GM18508 (cell line): ENCODE measurements around the gene ARL15.

ENCODE experiments used
- ATAC-seq: cut with Tn5 transposase; IDR thresholded peaks from one replicate; pipeline ENCODE4 v1.9.1; 2021; ENCODE audit warnings: moderate number of reproducible peaks; ENCODE audit not compliant: insufficient read depth, unreplicated experiment

The ARL15 gene

DNA sequence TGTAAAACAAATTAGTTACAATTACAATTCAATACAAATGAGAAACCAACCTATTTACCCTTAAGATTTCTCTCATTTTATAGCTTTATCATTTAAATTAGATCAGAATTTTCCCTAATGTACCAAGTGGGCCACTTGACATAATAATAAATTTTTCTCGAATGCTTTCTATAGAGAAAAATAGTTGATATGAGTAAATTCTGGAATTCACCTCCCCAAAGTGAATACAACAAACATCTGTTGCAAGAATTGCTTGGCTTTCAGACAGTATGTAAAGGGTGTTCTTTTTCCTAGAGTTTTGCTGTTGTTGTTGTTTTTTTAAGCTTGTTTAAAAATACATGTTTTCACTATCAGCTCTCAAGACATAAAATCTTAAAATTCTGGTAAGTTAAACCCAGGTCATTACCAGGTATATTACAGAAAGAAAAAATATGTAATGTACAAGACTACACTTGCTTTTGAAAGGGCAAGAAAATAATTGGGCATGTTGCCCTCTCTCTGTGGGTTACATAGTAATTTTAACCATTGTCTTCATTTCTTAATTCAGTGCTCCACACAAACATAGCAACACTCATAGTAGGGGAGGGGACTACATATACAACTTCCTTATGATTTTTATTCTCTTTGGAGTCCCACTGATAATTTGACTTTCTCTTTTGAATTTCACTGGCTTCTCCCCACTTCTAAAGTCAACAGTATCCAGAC is 200.6 kb downstream of the ARL15 start:
- no peak for ATAC-seq

DNA sequence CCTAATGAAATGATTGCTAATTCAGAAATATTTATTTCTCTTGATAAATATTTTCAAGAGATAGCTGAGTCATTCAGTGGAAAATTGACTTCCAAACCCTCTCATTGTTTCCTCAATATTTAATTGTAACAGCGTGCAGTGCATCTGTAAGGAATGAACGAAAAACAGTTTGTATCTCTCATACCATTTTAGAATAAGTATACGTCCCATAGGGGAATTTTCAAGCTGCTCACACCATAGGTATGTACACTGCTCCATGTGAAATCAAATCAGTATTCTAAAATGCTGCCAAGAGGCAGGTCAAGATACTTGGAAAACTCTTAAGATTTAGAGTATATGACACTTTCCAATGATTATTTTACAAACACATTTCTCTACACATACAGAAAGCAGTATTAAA is 202.2 kb downstream of the ARL15 start:
- no peak for ATAC-seq

DNA sequence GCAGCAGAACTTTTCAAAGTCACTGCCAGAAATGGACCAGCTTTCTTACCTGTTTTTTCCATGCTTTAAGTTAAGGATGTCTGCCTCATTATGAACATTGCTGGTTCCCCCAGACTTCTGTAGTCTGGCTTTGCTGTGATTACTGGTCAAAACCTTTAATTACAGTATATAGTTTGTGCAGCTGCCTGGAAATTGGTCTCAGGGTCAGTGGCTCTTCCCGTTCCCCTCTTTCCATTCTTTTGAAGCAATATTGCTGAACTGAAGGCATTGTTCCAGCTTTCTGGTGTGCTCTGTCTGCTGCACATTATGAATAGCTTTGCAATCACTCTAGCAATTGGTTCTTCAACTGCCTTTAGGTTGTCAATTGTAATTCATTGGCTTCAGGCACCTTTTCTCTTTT is 206.5 kb downstream of the ARL15 start:
- no peak for ATAC-seq

DNA sequence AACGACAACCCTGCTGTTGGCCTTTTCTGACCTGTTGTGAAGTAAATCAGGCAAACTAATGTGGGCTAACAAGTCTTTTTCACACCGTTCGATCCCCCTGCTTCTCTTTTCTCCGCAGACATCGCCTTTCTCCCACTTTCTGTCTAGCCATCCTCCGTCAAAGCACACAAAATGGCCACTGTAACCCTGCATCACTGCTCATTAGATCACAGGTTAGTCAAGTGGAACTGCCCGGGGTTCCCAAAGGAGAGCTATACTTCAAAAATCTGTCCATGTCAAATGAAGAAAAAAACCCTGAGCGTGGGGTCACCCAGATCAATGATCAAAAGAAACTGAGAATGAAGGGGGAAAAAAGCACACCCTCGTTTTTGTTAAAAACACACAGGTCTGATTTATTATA is 212.1 kb downstream of the ARL15 start:
- ATAC-seq = no peak

DNA sequence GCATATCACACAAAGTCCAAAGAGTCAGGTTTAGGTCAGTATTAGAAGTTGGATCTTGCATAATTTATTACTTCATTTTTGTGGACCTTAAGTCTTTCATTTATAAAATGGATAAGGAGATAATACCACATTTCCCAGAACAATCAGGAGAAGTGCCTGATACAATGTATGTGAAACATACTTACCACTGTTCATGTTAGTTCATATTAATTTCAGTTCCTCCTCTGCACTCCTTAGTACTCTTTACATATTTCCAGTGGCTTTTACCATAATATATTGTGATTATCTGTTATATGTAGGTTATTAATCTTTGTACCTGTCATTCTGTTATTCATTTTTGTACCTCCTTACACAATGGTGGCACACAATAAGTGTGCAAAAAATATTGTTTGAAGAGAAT is 214.4 kb downstream of the ARL15 start:
- ATAC-seq = no peak

DNA sequence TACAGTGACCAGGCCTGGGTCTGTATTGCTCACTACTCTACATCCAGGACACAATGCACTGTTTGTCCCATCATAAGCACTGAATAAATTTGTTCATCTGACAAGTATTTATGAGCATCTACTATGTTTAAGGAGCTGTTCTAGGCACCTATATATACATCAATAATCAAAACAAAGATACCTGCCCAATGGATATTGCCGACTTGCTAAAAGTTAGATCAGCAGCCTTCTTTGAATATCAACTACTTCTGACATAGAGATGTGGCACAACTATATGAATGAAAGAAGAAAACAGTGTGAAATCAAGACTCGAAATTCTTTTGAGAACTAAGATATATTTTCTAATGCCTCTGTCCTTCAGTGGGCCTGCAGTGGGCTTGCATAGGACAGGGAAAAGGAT is 215.7 kb downstream of the ARL15 start:
- ATAC-seq = no peak

DNA sequence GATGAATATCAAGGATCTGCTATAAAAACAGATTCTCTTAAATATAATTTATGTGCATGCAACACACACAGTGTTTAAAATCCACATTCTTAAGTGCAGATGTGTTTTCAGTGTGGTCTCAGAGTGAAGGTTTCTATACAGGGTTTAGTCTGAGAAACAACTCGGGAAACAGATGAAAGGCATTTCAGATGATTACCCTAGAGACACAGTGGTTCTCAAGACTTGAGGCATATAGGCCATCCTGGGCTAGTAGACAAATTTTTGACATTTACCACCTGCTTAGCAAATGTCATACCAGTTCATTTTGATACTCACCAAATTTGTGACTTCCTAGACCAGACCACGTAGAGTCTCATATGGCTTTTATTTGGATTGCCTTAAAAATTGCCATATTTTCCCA is 216.5 kb downstream of the ARL15 start:
- ATAC-seq = no peak

DNA sequence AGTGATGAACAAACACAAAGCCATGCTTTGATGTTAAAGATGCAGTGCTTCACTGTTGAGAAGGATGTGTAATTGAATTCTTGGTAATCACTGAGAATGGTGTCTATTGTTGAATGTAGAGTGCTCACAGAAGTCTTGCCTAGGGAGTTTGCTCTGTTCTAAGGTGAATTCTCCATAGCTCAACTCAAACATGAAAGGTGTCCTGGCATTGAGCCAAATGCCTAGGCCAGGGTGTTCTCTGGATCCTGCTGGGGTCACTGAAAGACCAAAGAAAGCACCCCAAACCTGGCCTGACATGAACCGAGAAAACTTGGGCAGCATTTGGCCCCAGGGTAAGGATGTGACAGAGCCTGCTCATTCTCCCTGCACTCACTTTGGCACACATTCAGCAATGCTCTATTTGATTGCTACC is 217.3 kb downstream of the ARL15 start:
- ATAC-seq = no peak

DNA sequence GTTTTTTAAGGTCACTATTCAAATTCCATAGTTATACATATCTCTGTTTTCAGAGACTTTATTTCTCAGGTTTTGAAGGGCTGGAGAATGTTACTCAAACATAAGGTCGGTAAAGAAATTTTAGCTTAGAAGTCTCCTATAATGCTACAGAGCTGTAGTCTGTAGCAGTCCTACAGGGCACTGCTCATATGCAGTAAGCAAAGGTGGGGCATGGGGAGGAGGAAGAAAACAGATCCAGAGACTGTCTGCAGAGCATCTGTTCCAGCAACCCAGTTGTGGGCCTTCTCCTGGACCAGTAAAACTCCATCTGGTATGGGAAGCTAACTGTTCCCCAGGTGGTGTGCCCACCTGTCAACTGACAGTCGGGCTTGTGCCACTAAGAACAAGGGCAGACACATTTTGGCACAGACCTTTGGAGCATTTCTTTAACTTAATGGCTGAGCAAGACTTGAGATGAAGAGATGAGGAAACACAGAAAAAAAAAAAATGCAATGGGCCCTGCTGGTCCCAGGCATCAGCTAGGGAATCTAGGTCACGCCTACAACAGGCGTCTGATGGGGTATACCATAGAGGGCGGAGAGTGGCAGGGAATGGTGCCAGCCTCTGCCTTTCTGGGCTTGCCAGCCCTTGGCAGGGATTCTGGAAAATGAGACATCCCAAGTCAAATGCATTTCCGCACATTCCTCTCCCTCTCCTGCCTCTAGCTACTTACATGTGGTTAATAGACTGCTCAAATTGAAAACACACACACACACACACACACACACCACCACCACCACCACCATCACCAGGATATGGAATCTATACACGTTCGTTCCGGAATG is 218.9 kb downstream of the ARL15 start:
- no peak for ATAC-seq

DNA sequence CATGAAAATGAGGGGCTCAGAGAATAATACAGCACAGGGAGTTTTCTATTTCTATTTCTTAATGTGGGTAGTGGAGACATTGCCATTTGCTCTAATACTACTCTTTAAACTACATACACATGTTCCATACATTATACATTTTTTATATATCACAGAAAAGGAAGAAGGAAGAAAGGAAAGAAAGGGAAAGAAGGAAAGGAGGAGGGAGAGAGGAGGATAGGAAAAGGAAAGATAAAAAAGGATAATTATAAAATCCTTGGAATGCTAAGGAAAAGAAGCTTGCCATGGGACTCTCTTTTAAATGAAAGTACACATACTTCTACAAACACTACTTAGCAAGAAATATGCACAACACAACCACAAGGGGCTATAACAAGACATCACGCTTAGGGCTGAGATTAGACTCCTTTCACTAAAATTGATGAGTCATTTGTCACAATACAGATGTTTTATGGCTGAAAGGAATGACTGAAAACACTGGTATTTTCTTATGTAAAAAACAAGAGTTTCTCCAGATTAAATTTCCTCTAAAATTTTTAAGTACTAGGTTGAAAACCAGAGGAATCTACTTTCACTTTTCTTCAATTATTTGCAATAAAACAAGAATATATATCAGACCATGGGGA is 219.8 kb downstream of the ARL15 start:
- no peak for ATAC-seq

DNA sequence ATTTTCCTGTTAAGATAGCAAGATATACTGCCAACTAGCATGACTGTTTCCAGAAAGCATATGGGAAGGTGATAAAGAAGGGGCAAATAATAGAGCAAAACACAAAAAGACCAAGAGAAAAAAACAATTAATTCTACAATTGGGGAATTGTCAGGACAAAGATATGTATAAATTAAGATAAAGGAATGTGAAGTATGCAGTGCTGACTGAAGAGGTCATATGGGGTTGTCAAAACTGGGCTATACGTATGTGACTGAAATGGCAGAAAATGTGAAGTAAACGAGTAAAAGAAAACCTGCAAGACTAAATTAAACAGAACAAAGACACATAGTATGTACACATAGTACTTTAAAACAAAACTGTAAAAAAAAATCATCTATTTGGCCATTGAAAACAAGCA is 222.3 kb downstream of the ARL15 start:
- no peak for ATAC-seq

DNA sequence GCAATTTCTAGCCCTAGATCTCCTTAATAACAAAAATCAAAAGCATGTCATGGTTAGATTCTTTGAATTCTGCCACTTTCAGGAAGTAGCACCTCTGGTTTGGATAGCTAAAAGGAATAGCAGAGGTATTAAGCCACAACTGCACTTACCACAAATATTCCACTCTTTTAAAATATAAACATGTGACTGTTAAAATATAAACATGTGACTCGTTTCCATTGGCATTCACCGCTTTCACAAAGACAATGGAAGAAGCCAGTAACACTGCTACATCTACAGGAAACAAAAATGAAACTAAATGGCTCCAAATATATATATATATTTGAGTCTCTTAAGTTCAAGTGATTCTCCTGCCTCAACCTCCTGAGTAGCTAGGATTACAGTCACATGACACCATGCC is 222.9 kb downstream of the ARL15 start:
- ATAC-seq = no peak

DNA sequence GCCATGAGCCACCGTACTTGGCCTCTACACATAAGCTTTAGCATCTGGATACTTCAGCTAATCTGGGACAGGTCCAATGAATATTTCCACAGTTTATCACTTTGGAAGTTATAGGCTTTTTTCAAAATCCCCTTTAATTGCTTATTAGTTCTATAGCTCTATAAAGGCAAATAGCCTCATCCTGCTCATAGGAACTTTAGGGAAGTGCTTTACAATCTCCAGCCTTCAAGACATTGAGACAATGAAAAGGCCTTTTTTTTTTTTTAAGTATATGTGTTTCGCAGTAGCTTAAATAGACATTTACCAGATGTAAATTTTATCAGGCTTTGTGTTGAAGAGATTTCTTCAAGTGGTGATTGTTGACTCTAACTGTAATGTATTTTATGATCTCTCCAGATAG is 224.2 kb downstream of the ARL15 start:
- ATAC-seq = no peak

DNA sequence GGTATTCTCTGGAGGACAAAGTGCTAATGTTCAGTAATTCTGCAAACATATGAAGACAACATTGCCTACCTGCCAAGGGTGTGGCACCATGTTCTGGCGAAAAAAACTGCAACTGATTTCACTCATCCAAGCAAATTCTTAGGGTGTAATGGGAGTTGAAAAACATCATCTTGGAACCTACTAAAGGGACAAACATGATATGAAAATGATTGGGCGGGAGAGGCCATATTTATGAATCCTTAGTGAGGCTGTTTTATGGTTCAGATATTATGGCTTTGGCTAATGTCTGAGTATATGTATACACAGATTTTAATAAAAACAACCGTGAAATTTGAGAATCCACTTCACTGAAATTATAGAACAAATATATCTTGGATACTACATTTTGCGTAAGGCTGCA is 225.7 kb downstream of the ARL15 start:
- ATAC-seq = no peak

DNA sequence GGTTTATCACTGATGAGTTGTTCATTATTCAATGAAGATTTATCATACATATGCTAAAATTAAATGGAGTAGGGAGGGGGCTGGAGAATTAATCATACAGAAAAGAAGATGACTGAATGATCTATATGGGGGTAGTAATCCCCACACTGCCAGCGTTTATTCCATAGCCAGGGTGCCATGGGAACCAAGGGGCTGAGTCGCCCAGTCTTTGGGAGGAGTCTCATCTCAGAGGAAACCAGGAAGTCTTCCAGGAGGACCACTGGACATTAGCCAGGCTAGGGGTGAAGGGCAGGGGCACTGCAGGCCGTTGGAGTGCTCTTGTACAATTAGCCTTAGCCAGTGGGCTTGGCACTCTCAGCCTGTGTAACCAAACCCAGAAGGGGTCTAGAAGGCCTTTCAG is 226.5 kb downstream of the ARL15 start:
- no peak for ATAC-seq

DNA sequence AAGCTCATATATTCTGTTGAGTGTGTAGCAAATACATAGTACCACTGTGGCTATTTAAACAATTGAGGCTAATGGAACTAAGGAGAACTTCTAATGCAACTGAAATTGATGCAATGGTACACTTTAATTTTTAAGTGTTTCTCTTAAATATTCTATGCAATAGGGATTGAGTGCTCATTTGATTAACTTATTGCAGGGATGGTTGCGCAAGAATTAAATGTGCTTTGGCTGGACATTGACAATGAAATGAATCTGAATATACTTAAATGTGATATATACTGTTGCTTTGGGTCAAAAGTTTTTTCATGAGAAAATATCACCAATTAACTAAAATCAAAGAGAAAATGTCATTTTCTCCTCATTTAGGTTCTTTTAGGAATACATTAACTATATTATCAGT is 227.1 kb downstream of the ARL15 start:
- no peak for ATAC-seq

DNA sequence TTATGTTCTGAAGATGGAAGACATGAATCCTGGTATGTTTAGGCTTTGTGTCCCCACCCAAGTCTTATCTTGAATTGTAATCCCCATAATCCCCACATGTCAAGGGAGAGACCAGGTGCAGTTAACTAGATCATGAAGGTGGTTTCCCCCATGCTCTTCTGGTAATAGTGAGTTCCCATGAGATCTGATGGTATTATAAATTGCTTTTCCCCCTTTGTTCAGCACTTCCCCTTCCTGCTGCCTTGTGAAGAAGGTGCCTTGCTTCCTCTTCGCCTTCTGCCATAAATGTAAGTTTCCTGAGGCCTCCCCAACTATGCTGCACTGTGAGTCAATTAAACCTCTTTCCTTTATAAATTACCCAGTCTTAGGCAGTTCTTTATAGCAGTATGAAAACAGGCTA is 229.0 kb downstream of the ARL15 start:
- no peak for ATAC-seq

DNA sequence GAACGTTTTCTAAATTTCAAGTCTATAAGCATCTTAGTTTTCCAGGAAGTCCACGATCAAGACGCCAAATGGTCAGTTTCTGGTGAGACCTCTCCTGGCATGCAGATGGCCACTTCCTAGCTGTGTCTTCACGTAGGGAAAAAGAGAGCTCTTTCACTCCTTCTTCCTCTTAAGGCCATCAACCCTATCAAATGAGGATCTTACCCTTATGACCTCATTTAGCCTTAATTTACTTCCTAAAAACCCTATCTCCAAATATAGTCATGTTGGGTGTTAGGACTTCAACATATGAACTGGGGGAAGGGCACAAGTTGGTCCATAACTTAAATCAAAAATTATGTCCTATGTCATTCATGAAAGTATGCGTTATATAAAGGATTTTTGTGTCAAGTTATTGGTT is 229.5 kb downstream of the ARL15 start:
- no peak for ATAC-seq

DNA sequence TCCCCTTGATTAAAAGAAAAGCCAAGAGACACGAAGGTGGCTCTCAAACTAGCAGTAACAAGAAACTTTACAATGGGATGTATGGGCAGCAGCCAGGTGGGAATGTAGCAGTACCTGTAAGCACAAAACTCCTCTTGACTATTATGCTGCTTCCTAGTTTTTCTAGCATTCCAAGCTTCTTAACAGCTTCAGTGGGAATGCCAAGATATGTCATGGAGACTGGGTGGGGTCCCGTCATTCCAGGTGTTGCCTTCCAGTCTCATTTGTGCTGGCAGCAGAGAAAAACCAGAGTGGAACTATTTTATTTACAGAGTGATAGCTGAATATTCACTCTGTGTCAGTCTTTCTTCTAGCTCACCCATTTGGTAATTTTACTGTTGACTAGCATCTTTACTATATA is 236.6 kb downstream of the ARL15 start:
- ATAC-seq = no peak

DNA sequence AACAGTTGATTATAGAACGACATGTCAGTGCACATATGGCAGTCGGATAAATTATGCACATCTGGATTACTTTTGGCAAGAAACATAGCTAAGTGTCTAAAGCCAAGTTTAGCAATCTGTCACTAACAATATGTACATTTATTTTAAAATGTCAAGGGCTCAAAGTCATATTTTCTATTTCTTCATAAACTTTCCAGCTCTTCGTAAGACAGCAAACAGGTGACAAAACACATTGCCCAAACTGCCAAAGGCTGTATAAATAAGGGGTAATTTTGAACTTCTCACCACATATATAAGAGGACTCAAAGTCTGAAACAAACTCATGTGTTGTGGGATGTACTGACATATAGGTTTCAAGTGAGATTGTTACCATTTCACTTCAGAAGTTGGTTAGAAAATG is 237.2 kb downstream of the ARL15 start:
- ATAC-seq = no peak

DNA sequence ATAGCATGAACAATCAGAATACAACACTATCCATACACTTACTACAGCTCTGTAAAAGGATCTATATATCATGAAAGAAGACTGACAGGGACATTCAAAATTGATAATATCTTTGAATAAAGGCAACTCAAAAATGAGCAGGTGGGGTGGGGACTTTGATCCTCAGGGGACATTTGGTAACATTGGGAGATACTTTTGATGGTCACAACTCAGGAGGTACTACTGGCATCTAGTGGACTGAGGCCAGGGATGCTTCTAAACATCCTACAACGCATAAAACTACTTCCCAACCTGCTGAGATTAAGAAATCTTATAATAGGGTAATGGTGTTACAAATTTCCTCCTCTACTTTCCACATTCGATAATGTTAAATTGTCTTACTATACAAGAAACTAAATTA is 243.9 kb downstream of the ARL15 start:
- ATAC-seq = no peak

DNA sequence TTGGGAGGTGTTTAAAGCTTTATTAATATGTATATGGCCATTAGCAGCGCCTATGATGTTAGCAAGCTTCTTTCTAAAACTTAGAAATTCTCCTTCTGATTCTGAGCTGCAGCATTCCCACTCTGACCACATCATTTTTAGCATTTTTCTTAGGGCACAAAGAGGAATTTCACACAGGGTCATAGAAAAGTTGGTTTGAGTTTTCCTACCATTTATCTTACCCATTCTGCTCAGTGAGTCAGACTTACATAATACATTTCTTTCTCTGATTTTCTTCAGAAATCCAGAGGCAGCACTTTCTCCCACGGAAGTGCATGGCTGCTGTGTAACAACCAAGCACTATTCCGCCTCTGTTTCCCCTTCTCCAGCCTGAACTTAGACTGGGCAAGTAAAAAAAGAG is 246.6 kb downstream of the ARL15 start:
- ATAC-seq = no peak
